Heart left ventricle (tissue), 16 donors: ENCODE measurements around the gene OR52E4. TPM values are rescaled to one million over a fixed set of nuclear protein-coding genes. Genes with fewer than 3 reads are reported as not detected.

Source experiments
- ATAC-seq, 4 donors: fragments of 200-7000 bp; cut with Tn5 transposase; one replicate each; pipeline ENCODE4 v1.9.1; 2020 to 2022; ENCODE audit warnings: moderate library complexity in 4 of 4, mild to moderate bottlenecking in 3 of 4, moderate number of reproducible peaks in 1 of 4
- DNase-seq, 5 donors: peaks; one replicate each; pipeline ENCODE4 v3.0.0-alpha.2; 2020
- H3K27ac ChIP-seq, 12 donors: fragments of 200-600 bp; sonication (generic) in 4 of 12; one replicate each; pipeline versions ENCODE4 v1.5.0 to v1.8.0; 2016 to 2022; ENCODE audit warnings: mild to moderate bottlenecking in 2 of 12
- H3K27me3 ChIP-seq, 9 donors: fragments of 200-600 bp; sonication (generic) in 2 of 9; one replicate each; pipeline versions ENCODE4 v1.5.1 to v1.8.0; 2016 to 2022; ENCODE audit warnings: mild to moderate bottlenecking in 3 of 9
- H3K36me3 ChIP-seq, 9 donors: fragments of 200-600 bp; sonication (generic) in 2 of 9; one replicate each; pipeline versions ENCODE4 v1.5.0 to v1.8.0; 2018 to 2022; ENCODE audit warnings: mild to moderate bottlenecking in 2 of 9
- H3K4me1 ChIP-seq, 12 donors: fragments of 200-600 bp; sonication (generic) in 4 of 12; one replicate each; pipeline versions ENCODE4 v1.5.0 to v1.8.0; 2016 to 2022; ENCODE audit warnings: mild to moderate bottlenecking in 3 of 12
- H3K4me3 ChIP-seq, 12 donors: fragments of 200-600 bp; sonication (generic) in 4 of 12; one replicate each; pipeline versions ENCODE4 v1.5.0 to v1.8.0; 2017 to 2022; ENCODE audit warnings: mild to moderate bottlenecking in 9 of 12, moderate library complexity in 4 of 12
- H3K9me3 ChIP-seq, 12 donors: fragments of 200-600 bp; sonication (generic) in 4 of 12; one replicate each; pipeline versions ENCODE4 v1.5.0 to v1.8.0; 2016 to 2022; ENCODE audit warnings: mild to moderate bottlenecking in 1 of 12
- CTCF ChIP-seq, 12 donors: fragments of 200-600 bp; sonication (generic) in 4 of 12; IDR thresholded peaks; one replicate each; pipeline versions ENCODE4 v1.5.0 to v1.8.0; 2018 to 2022; ENCODE audit warnings: antibody characterized with exemption in 12 of 12, mild to moderate bottlenecking in 5 of 12
- POLR2A ChIP-seq, 2 donors: fragments of 450-650 bp; IDR thresholded peaks; one replicate each; pipeline ENCODE4 v1.6.1; 2017; ENCODE audit warnings: antibody characterized with exemption in 2 of 2, mild to moderate bottlenecking in 2 of 2, moderate library complexity in 2 of 2
- WGBS, 4 donors: extraction: QIAGEN DNeasy Blood & Tissue Kit in 2 of 4; methylation state at CpG; one replicate each; pipeline versions ENCODE4 v1.1.5 to v1.1.7; 2013 to 2018; 5-methylcytosine and 5-hydroxymethylcytosine counted together
- intact Hi-C, 10 donors: fragments of 100-400 bp; cut with DNase I; formaldehyde crosslinking; loops; one replicate each; pipeline versions ENCODE4 v1.11.1 to v1.14.2; 2022
- polyA plus RNA-seq, 2 donors: library from polyadenylated mRNA; stranded (reverse); fragments of 200-250 nt; gene quantifications; one replicate each; pipeline ENCODE4 v1.2.3, GENCODE V29; 2013
- total RNA-seq, 9 donors: library from RNA; depleted of rRNA in 2 of 9; stranded (reverse); fragments of >200 nt in 2 of 9; fragmentation: NEBNext Ultra II Directional in 3 of 9; extraction: Animal tissue kit (Norgen Biotek cat#: 25700) in 3 of 9; gene quantifications; one replicate each; pipeline versions ENCODE4 v1.1.0 to v1.2.4, GENCODE V29; 2016 to 2023
- donor health status: ischemic (EF 13 %, LVEDD 7.1; RV severe dilation, severe dysfunction).
- donor health status: healthy with polysubstance abuse.
- donor health status: DM: no; HTN: yes; CAD: no.
- donor health status: DM: no; HTN: no; CAD: no.
- donor health status: ischemic (EF 25% LVEDD 6.9; RV normal size, moderate dysfunction).
- donor health status: ischemic (EF 25% LVEDD 5.7; RV mildly dilated, moderate dysfunction).
- donor health status: healthy.
- donor health status: DM: yes; HTN: yes; CAD: no.
- donor health status: ischemic (EF 35%, LVEDD 5.7; RV mildly dilated, moderate dysfunction).
- donor health status: nonischemic (EF 11% LVEDD 7.7; RV severe dilation, severe dysfunction).
- donor health status: DM: yes; HTN: yes; CAD: no.
- donor health status: PGD.
- donor health status: ischemic (EF 29% LVEDD 5.4; RV normal size, mild dysfunction).
- donor health status: nonischemic (EF 23%, LVEDD 6.1; RV moderate dilation, normal function).

Gene OR52E4
- total and polyA plus RNA-seq, 11 donors = not detected

- TF ChIP-seq CTCF (IDR thresholded peaks at IDR 0.05) (no peak), POLR2A (IDR thresholded peaks at IDR 0.05) (no peak)
- no peak for ATAC-seq
- 57 to 70% (median 61%) methylated on average over 3 of the region's 3 CpGs for WGBS, 4 donors
- intact Hi-C loops = no loop called here
- H3K9me3 ChIP-seq = no peaks in the 10 kb centered on the region
- H3K4me1 ChIP-seq = no peaks in the 10 kb centered on the region
- no peak overlapping the region for H3K27ac ChIP-seq
- no peaks in the 10 kb centered on the region for H3K27me3 ChIP-seq
- H3K36me3 ChIP-seq = no peaks in the 10 kb centered on the region
- no peak for DNase-seq
- no peak overlapping the region for H3K4me3 ChIP-seq
Observed at GRCh38 chr11:5887172-5887571, 6.7 kb downstream of the OR52E4 start.

GRCh38 chr11:5887661-5888060 lies 7.2 kb downstream of the OR52E4 start:
- TF ChIP-seq POLR2A (IDR thresholded peaks at IDR 0.05) (no peak), CTCF (IDR thresholded peaks at IDR 0.05) (no peak)
- no peak overlapping the region for H3K4me3 ChIP-seq
- no peak overlapping the region for H3K27ac ChIP-seq
- no peaks in the 10 kb centered on the region for H3K9me3 ChIP-seq
- 50 to 54% (median 52%) methylated on average over 1 of the region's 1 CpG for WGBS, 4 donors
- ATAC-seq = no peak
- DNase-seq = no peak
- H3K27me3 ChIP-seq = no peaks in the 10 kb centered on the region
- no peaks in the 10 kb centered on the region for H3K36me3 ChIP-seq
- intact Hi-C loops = no loop called here
- H3K4me1 ChIP-seq = no peaks in the 10 kb centered on the region

- 57 to 64% (median 59%) methylated on average over 4 of the region's 4 CpGs for WGBS, 4 donors
- no peaks in the 10 kb centered on the region for H3K36me3 ChIP-seq
- ATAC-seq = no peak
Observed at GRCh38 chr11:5891216-5891800, 10.9 kb downstream of the OR52E4 start.

GRCh38 chr11:5892908-5893307 lies 12.5 kb downstream of the OR52E4 start, which contains the start of gene OR52E5:
Gene OR52E5, plus strand, starts transcription at chr11:5893208. Its CDS starts 7,569 bp downstream, at chr11:5900777.
- WGBS, 4 donors = 77 to 86% (median 85%) methylated on average over 3 of the region's 3 CpGs
- no peak within 1 kb of the TSS for H3K4me3 ChIP-seq
- no peaks in the 10 kb centered on the region for H3K36me3 ChIP-seq
- no peaks in the 10 kb centered on the region for H3K4me1 ChIP-seq
- H3K27ac ChIP-seq = no peak within 1 kb of the TSS
- no peaks in the 10 kb centered on the region for H3K27me3 ChIP-seq
- no peaks in the 10 kb centered on the region for H3K9me3 ChIP-seq
- TF ChIP-seq POLR2A (IDR thresholded peaks at IDR 0.05) (no peak), CTCF (IDR thresholded peaks at IDR 0.05) (no peak)
- no peak for DNase-seq
- intact Hi-C loops = no loop called here
- ATAC-seq = no peak

More at GRCh38 chr11:5891216-5891800, 10.9 kb downstream of the OR52E4 start:
- intact Hi-C loops = no loop called here
- H3K9me3 ChIP-seq = no peaks in the 10 kb centered on the region
- TF ChIP-seq POLR2A (IDR thresholded peaks at IDR 0.05) (no peak), CTCF (IDR thresholded peaks at IDR 0.05) (peak in 11 of 12 donors; percentile 14 to 61 (median 47))
- no peak for DNase-seq
- no peak overlapping the region for H3K4me3 ChIP-seq
- H3K27me3 ChIP-seq = no peaks in the 10 kb centered on the region
- no peaks in the 10 kb centered on the region for H3K4me1 ChIP-seq
- no peak overlapping the region for H3K27ac ChIP-seq
